Breast epithelium (tissue), 3 donors: ENCODE measurements around the gene CCNL2.

Experiments used
- CTCF ChIP-seq, 3 donors: fragments of 450-650 bp; IDR thresholded peaks; one replicate each; pipeline ENCODE4 v1.5.1; 2016 to 2017; ENCODE audit warnings: antibody characterized with exemption in 3 of 3, mild to moderate bottlenecking in 3 of 3, moderate library complexity in 3 of 3
- POLR2A ChIP-seq: fragments of 450-650 bp; IDR thresholded peaks from one replicate; pipeline ENCODE4 v1.6.1; 2016; ENCODE audit warnings: antibody characterized with exemption, mild to moderate bottlenecking, moderate library complexity
- POLR2AphosphoS5 ChIP-seq, 3 donors: sonication (generic); formaldehyde crosslinking; IDR thresholded peaks; one replicate each; pipeline ENCODE4 v1.6.1; 2017; ENCODE audit warnings: antibody characterized with exemption in 3 of 3

- TF ChIP-seq CTCF (IDR thresholded peaks at IDR 0.05) (no peak), POLR2A (no peak), POLR2AphosphoS5 (IDR thresholded peaks at IDR 0.05) (no peak)
Measured at GRCh38 chr1:1439546-1440261, 40.6 kb upstream of the CCNL2 start.
